ENCODE results near the gene FAT3.

DNA sequence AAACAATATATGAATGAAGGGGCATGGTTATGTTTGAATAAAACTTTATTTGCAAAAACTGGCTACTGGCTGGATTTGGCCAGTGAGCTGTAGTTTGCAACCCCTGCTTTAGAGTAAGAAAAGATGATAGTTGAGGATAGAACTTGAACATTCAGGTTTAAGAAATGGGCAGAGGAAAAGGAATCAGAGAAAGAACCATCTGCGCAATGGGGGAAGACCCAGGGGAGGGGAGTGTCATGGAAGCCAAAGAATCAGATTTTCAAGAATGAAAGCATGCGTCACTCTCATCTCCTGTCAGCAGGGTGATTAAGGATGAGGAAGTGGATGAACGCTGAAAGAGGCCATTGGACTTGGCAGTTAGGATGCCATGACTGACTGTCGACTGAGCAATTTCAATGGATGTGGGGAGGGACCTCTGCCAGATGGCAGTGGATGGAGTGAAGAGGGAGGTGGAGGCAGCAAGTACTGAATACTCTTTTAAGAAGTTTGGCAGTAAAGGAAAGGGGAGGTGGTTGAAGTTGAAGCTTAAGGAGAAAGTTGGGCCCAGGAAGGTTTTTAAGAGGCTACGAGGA, 21.2 kb downstream of the FAT3 start:
- TF ChIP-seq EZH2 (IDR thresholded peaks at IDR 0.05; ENCODE audit: borderline replicate concordance) (no peak), CTCF (IDR thresholded peaks at IDR 0.05; ENCODE audit: poor library complexity) (no peak), EZH2phosphoT487 (IDR thresholded peaks at IDR 0.05; ENCODE audit: low read depth, severe bottlenecking, unreplicated experiment) (no peak)
